ENCODE measurements around the gene ZNF440.

GRCh38 chr19:11783767-11784166 lies 30.3 kb upstream of the ZNF440 start:
- TF ChIP-seq EZH2 (IDR thresholded peaks at IDR 0.05; ENCODE audit: borderline replicate concordance) (no peak), CTCF (IDR thresholded peaks at IDR 0.05; ENCODE audit: poor library complexity) (no peak)
